PFSK-1 (cell line): ENCODE results near the gene TULP3.

ENCODE experiments used
- FOXP2 ChIP-seq: optimal IDR thresholded peaks from 2 replicates; pipeline ENCODE3; 2011; ENCODE audit warnings: borderline replicate concordance, control low read depth, inconsistent platforms; ENCODE audit not compliant: insufficient read depth; ENCODE audit errors: extremely low read length, extremely low read depth
- POLR2AphosphoS5 ChIP-seq: IDR thresholded peaks from 2 replicates; pipeline ENCODE4 v1.6.1; 2012; ENCODE audit warnings: low read depth, mild to moderate bottlenecking, control low read depth, low read length, moderate library complexity
- REST ChIP-seq, 2 experiments: IDR thresholded peaks; 2 replicates each; pipeline versions ENCODE4 v1.6.1 to v1.8.0; 2011 to 2012; ENCODE audit warnings: low read depth in 2 of 2, low read length in 2 of 2, control low read depth in 1 of 2, inconsistent platforms in 1 of 2, mild to moderate bottlenecking in 1 of 2, moderate library complexity in 1 of 2; ENCODE audit not compliant: insufficient read depth in 1 of 2
- SIN3A ChIP-seq: IDR thresholded peaks from 2 replicates; pipeline ENCODE4 v1.6.1; 2012; ENCODE audit warnings: mild to moderate bottlenecking, low read length, moderate library complexity, borderline replicate concordance; ENCODE audit not compliant: insufficient read depth
- TAF1 ChIP-seq: IDR thresholded peaks from 2 replicates; pipeline ENCODE4 v1.6.1; 2012; ENCODE audit warnings: low read length, control low read depth, borderline replicate concordance; ENCODE audit not compliant: insufficient read depth

TULP3 gene

GRCh38 chr12:2925322-2925995, 34.8 kb downstream of the TULP3 start:
- TF ChIP-seq POLR2AphosphoS5 (no peak), REST (IDR thresholded peaks at IDR 0.05; ENCODE audit: insufficient read depth in 1 of 2, low read depth in 2 of 2, low read length in 2 of 2) (no peak), FOXP2 (no peak), TAF1 (no peak), SIN3A (no peak)

GRCh38 chr12:2930865-2931264, 40.2 kb downstream of the TULP3 start:
- no peak for TF ChIP-seq POLR2AphosphoS5
- TF ChIP-seq TAF1 = no peak
- TF ChIP-seq FOXP2 = no peak

GRCh38 chr12:2933586-2933985, 42.9 kb downstream of the TULP3 start:
- TF ChIP-seq POLR2AphosphoS5 (no peak), FOXP2 (no peak), REST (IDR thresholded peaks at IDR 0.05; ENCODE audit: insufficient read depth in 1 of 2, low read depth in 2 of 2, low read length in 2 of 2) (no peak), TAF1 (no peak), SIN3A (no peak)

- TF ChIP-seq TAF1 (no peak), REST (IDR thresholded peaks at IDR 0.05; ENCODE audit: insufficient read depth in 1 of 2, low read depth in 2 of 2, low read length in 2 of 2) (no peak)
These were observed 43.7 kb downstream of the TULP3 start for GRCh38 chr12:2934371-2934770.

GRCh38 chr12:2936301-2936700, 45.6 kb downstream of the TULP3 start:
- TF ChIP-seq POLR2AphosphoS5 (no peak), TAF1 (no peak), SIN3A (no peak), REST (IDR thresholded peaks at IDR 0.05; ENCODE audit: insufficient read depth in 1 of 2, low read depth in 2 of 2, low read length in 2 of 2) (no peak), FOXP2 (no peak)
